GM12878 (cell line): ENCODE measurements around the gene ELAVL1. TPM values are rescaled to one million over a fixed set of nuclear protein-coding genes. Genes with fewer than 3 reads are reported as not detected.

Experiments
- ATAC-seq: fragments of 200-7000 bp; cut with Tn5 transposase; 3 replicates; pipeline ENCODE4 v1.9.1; 2020; ENCODE audit warnings: mild to moderate bottlenecking, moderate library complexity
- BruUV-seq: library from RNA; stranded (reverse); fragments of 400-500 nt; replicated peaks from 2 replicates; lab custom pipeline; 2021; lab: Mats Ljungman, UMichigan
- CTCF ChIA-PET: fragments of 300-600 bp; sonication (Branson Sonifier 250); formaldehyde crosslinking; extraction: SDS; loops from one replicate; lab custom pipeline; 2021; ENCODE audit warnings: inconsistent platforms; lab: Yijun Ruan, JAX
- POLR2A ChIA-PET: fragments of 350-600 bp; formaldehyde crosslinking; extraction: SDS; loops from one replicate; lab custom pipeline; 2021; ENCODE audit warnings: inconsistent platforms; lab: Charles Lee
- RAD21 ChIA-PET: fragments of 300-600 bp; sonication (Branson Sonifier 250); formaldehyde crosslinking; loops from one replicate; lab custom pipeline; 2023; ENCODE audit warnings: antibody characterized with exemption; ENCODE audit not compliant: unreplicated experiment; lab: Charles Lee
- SMC1A ChIA-PET: fragments of 300-600 bp; sonication (Branson Sonifier 250); formaldehyde crosslinking; loops from one replicate; lab custom pipeline; 2023; ENCODE audit not compliant: unreplicated experiment, uncharacterized antibody; lab: Charles Lee
- DNase-seq: peaks from one replicate; pipeline ENCODE4 v3.0.0-alpha.2; 2011; ENCODE audit warnings: low read depth, low spot score
- FAIRE-seq: peaks from 3 replicates; lab custom pipeline; 2011; peaks lifted over from hg19 to GRCh38; lab: Jason Lieb, UNC
- H2AFZ ChIP-seq: 2 replicates; pipeline ENCODE4 v1.6.0; 2011; ENCODE audit warnings: low read depth, low read length, control low read depth; ENCODE audit not compliant: control insufficient read depth
- H3K27ac ChIP-seq: 2 replicates; pipeline ENCODE4 v1.5.1; 2011; ENCODE audit warnings: control low read depth; ENCODE audit not compliant: control insufficient read depth, insufficient read depth
- H3K27me3 ChIP-seq, 2 experiments: replicated peaks in 1 of 2; 2 replicates each; pipeline versions ENCODE4 v1.6.0 to v1.6.1; 2011; ENCODE audit warnings: low read length in 1 of 2; ENCODE audit not compliant: control insufficient read depth in 2 of 2, insufficient read depth in 2 of 2
- H3K36me3 ChIP-seq, 2 experiments: 2 replicates each; pipeline ENCODE4 v1.5.1; 2011; ENCODE audit warnings: low read length in 1 of 2; ENCODE audit not compliant: control insufficient read depth in 2 of 2, insufficient read depth in 2 of 2
- H3K4me1 ChIP-seq: 2 replicates; pipeline ENCODE4 v1.6.1; 2011; ENCODE audit warnings: mild to moderate bottlenecking, low read length, moderate library complexity, mixed read lengths; ENCODE audit not compliant: control insufficient read depth, insufficient read depth
- H3K4me2 ChIP-seq: 2 replicates; pipeline ENCODE4 v1.6.0; 2011; ENCODE audit warnings: control low read depth; ENCODE audit not compliant: control insufficient read depth, insufficient read depth
- H3K4me3 ChIP-seq: fragments of 200-600 bp; sonication (generic); 2 replicates; pipeline ENCODE4 v1.5.1; 2016
- H3K79me2 ChIP-seq: 2 replicates; pipeline ENCODE4 v1.6.0; 2011; ENCODE audit warnings: low read length; ENCODE audit not compliant: control insufficient read depth, insufficient read depth
- H3K9ac ChIP-seq: 2 replicates; pipeline ENCODE4 v1.8.0; 2011; ENCODE audit warnings: low read length, control low read depth, mixed read lengths; ENCODE audit not compliant: control insufficient read depth, insufficient read depth
- H3K9me3 ChIP-seq: replicated peaks from 3 replicates; pipeline ENCODE4 v1.5.1; 2011; ENCODE audit warnings: mild to moderate bottlenecking, low read length; ENCODE audit not compliant: control insufficient read depth, insufficient read depth
- H4K20me1 ChIP-seq: 2 replicates; pipeline ENCODE4 v1.6.0; 2011; ENCODE audit not compliant: control insufficient read depth, insufficient read depth
- BMI1 ChIP-seq: fragments of 450-650 bp; IDR thresholded peaks from 2 replicates; pipeline ENCODE4 v1.6.1; 2016; ENCODE audit warnings: mild to moderate bottlenecking, moderate library complexity, borderline replicate concordance
- CHD1 ChIP-seq: IDR thresholded peaks from 2 replicates; pipeline ENCODE4 v1.6.1; 2012; ENCODE audit warnings: low read depth, low read length, improper control_type of control experiment
- EGR1 ChIP-seq, 2 experiments: IDR thresholded peaks; 1 replicate in 1 of 2; 2 replicates in 1 of 2; pipeline ENCODE4 v1.6.1; 2011 to 2012; ENCODE audit warnings: low read depth in 2 of 2, low read length in 2 of 2, borderline replicate concordance in 1 of 2, mild to moderate bottlenecking in 1 of 2, moderate library complexity in 1 of 2
- FOS ChIP-seq: IDR thresholded peaks from 3 replicates; pipeline ENCODE4 v1.6.1; 2011; ENCODE audit warnings: borderline replicate concordance; ENCODE audit not compliant: insufficient read length; ENCODE audit errors: extremely low read depth
- IKZF2 ChIP-seq, 2 experiments: fragments of 450-650 bp; IDR thresholded peaks; 2 replicates each; pipeline ENCODE4 v1.6.1; 2017; ENCODE audit warnings: mild to moderate bottlenecking in 2 of 2, moderate library complexity in 2 of 2
- JUNB ChIP-seq: IDR thresholded peaks from 2 replicates; pipeline ENCODE4 v1.6.1; 2016; ENCODE audit warnings: antibody characterized with exemption, mild to moderate bottlenecking
- POLR2AphosphoS5 ChIP-seq: IDR thresholded peaks from 2 replicates; pipeline ENCODE4 v1.6.1; 2011; ENCODE audit warnings: mild to moderate bottlenecking, low read length, inconsistent platforms
- SMC3 ChIP-seq: IDR thresholded peaks from 2 replicates; pipeline ENCODE4 v1.6.1; 2011; ENCODE audit warnings: low read length, improper control_type of control experiment, borderline replicate concordance
- SUPT20H ChIP-seq: IDR thresholded peaks from 2 replicates; pipeline ENCODE4 v1.6.1; 2011; ENCODE audit warnings: low read depth, mild to moderate bottlenecking, low read length, moderate library complexity, borderline replicate concordance; ENCODE audit not compliant: control insufficient read depth
- WGBS: methylation state at CpG from one replicate; pipeline ENCODE4 v1.1.6; 2016; ENCODE audit warnings: low lambda C conversion rate; ENCODE audit not compliant: insufficient replicate concordance, insufficient coverage; ENCODE audit errors: missing lambda C conversion rate; 5-methylcytosine and 5-hydroxymethylcytosine counted together
- in situ Hi-C: fragments of 300-500 bp; cut with MboI; formaldehyde crosslinking; loops from 9 replicates; pipeline ENCODE4 v1.14.3; 2018; ENCODE audit warnings: mixed read lengths
- intact Hi-C: fragments of 100-400 bp; cut with micrococcal nuclease; formaldehyde crosslinking; loops from one replicate; pipeline ENCODE4 v1.14.2; 2022; ENCODE audit not compliant: unreplicated experiment
- polyA plus RNA-seq, 11 experiments: library from polyadenylated mRNA; depleted of rRNA in 4 of 11; unstranded in 6 of 11; stranded (reverse) in 5 of 11; fragments of >200 nt; fragmentation: Nextera tagmentation in 4 of 11; fragmentation: Illumina TruSeq in 1 of 11; extraction: Ambion mirVana in 4 of 11; extraction: Trizol in 1 of 11; gene quantifications; 1 replicate in 1 of 11; 2 replicates in 10 of 11; pipeline versions ENCODE4 v1.2.1 to v1.2.3, GENCODE V29; 2011 to 2016; ENCODE audit warnings: inconsistent platforms in 2 of 11, missing spikeins in 2 of 11, low read depth in 1 of 11
- total RNA-seq, 4 experiments: library from RNA; depleted of rRNA in 3 of 4; stranded (reverse); fragments of >200 nt in 3 of 4; fragmentation: Illumina TruSeq in 1 of 4; extraction: Trizol in 1 of 4; gene quantifications; 2 replicates each; pipeline versions ENCODE4 v1.2.1 to v1.2.3, GENCODE V29; 2013 to 2021
- TF ChIP-seq, protein P1 (sequence below): fragments of 450-650 bp; IDR thresholded peaks from 2 replicates; pipeline ENCODE4 v1.6.1; 2018; ENCODE audit warnings: mild to moderate bottlenecking, low read depth, moderate library complexity; ENCODE audit not compliant: partially characterized antibody
- TF ChIP-seq, protein P2 (sequence below): fragments of 450-650 bp; IDR thresholded peaks from 2 replicates; pipeline ENCODE4 v1.6.1; 2017; ENCODE audit warnings: mild to moderate bottlenecking, low read depth, inconsistent platforms; ENCODE audit not compliant: poor library complexity, severe bottlenecking

The ELAVL1 gene
- total and polyA plus RNA-seq, 10 of the 15 experiments (the other 5 are each of a cell fraction or from before 2014, with no cell fraction given) = 7.4 to 155 (median 70.3) TPM

DNA sequence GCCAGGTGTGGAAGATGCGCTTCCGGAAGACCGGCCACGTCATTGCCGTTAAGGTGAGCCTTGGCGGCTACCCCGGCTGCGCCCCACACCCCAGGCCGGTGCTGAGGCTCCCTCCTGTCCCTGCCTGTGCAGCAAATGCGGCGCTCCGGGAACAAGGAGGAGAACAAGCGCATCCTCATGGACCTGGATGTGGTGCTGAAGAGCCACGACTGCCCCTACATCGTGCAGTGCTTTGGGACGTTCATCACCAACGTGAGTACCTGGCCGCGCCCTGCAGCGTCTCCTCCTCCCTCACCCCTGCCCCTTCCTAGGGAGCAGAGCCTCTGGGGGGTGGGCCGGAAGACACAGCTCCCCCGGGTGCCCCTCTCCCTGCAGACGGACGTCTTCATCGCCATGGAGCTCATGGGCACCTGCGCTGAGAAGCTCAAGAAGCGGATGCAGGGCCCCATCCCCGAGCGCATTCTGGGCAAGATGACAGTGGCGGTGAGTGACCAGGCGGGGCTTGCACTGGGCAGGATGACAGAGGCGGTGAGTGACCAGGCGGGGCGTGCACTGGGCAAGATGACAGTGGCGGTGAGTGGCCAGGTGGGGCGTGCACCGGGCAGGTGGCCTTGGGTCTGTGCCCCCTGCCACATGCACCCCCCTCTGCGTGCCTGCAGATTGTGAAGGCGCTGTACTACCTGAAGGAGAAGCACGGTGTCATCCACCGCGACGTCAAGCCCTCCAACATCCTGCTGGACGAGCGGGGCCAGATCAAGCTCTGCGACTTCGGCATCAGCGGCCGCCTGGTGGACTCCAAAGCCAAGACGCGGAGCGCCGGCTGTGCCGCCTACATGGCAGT is 94.9 kb downstream of the ELAVL1 start (continued):
- TF ChIP-seq, protein P1, sequence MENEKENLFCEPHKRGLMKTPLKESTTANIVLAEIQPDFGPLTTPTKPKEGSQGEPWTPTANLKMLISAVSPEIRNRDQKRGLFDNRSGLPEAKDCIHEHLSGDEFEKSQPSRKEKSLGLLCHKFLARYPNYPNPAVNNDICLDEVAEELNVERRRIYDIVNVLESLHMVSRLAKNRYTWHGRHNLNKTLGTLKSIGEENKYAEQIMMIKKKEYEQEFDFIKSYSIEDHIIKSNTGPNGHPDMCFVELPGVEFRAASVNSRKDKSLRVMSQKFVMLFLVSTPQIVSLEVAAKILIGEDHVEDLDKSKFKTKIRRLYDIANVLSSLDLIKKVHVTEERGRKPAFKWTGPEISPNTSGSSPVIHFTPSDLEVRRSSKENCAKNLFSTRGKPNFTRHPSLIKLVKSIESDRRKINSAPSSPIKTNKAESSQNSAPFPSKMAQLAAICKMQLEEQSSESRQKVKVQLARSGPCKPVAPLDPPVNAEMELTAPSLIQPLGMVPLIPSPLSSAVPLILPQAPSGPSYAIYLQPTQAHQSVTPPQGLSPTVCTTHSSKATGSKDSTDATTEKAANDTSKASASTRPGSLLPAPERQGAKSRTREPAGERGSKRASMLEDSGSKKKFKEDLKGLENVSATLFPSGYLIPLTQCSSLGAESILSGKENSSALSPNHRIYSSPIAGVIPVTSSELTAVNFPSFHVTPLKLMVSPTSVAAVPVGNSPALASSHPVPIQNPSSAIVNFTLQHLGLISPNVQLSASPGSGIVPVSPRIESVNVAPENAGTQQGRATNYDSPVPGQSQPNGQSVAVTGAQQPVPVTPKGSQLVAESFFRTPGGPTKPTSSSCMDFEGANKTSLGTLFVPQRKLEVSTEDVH = no peak
- TF ChIP-seq SMC3 = no peak

DNA sequence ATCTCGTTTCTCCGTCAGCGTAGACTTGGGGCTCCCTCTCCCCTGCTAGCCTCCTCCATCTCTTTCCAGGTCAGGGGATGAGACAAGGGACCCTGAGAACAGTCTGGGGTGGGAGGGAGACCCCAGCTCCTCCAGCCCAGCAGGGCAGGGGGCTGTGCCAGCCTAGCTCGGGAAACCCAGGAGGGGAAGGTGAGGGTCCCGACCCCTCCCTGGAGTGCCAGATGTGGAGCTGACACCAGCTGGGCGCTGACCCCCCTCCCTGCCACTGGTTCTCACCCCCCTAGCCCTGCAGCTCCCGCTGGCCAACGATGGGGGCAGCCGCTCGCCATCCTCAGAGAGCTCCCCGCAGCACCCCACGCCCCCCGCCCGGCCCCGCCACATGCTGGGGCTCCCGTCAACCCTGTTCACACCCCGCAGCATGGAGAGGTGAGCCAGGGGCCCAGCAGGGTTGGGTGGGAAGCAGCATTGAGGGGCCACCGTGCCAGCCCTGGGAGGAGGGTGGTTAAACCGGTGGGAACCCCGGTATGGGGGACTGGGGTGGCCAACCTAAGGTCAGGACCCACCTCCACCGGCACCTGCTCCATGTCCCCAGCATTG is 95.9 kb downstream of the ELAVL1 start:
- H3K9me3 ChIP-seq = no peaks in the 10 kb centered on the region
- ChIA-PET CTCF (no interaction called here), POLR2A (no interaction called here), RAD21 (no interaction called here)
- H3K9ac ChIP-seq = no peak overlapping the region
- no peaks in the 10 kb centered on the region for H3K27me3 ChIP-seq
- no peak for ATAC-seq
- H3K36me3 ChIP-seq = peaks cover 0 to 16% of the 10 kb centered on the region in 2 experiments; a peak in 3 of 4 replicates
- H3K79me2 ChIP-seq = peaks cover 23% of the 10 kb centered on the region
- no peak for TF ChIP-seq JUNB
- TF ChIP-seq, protein P2, sequence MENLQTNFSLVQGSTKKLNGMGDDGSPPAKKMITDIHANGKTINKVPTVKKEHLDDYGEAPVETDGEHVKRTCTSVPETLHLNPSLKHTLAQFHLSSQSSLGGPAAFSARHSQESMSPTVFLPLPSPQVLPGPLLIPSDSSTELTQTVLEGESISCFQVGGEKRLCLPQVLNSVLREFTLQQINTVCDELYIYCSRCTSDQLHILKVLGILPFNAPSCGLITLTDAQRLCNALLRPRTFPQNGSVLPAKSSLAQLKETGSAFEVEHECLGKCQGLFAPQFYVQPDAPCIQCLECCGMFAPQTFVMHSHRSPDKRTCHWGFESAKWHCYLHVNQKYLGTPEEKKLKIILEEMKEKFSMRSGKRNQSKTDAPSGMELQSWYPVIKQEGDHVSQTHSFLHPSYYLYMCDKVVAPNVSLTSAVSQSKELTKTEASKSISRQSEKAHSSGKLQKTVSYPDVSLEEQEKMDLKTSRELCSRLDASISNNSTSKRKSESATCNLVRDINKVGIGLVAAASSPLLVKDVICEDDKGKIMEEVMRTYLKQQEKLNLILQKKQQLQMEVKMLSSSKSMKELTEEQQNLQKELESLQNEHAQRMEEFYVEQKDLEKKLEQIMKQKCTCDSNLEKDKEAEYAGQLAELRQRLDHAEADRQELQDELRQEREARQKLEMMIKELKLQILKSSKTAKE = no peak
- no peak for TF ChIP-seq EGR1 (IDR thresholded peaks at IDR 0.05; ENCODE audit: borderline replicate concordance in 1 of 2, low read depth in 2 of 2, low read length in 2 of 2)
- TF ChIP-seq POLR2AphosphoS5 = no peak
- TF ChIP-seq FOS = no peak
- no peak for TF ChIP-seq SUPT20H
- no peak for TF ChIP-seq IKZF2 (IDR thresholded peaks at IDR 0.05)
- no peak for TF ChIP-seq BMI1
- no peak for TF ChIP-seq CHD1
- TF ChIP-seq, all 136 proteins: peak for 0
- no TSS peak for BruUV-seq
- Histone ChIP-seq H3K27ac (no peak overlapping the region), H4K20me1 (peaks cover 9% of the 10 kb centered on the region; the same call in 1 of the 2 replicates), H3K4me3 (no peak overlapping the region), H2AFZ (no peak overlapping the region), H3K4me2 (no peak overlapping the region), H3K4me1 (peaks cover 7% of the 10 kb centered on the region)
- in situ Hi-C loops = no loop called here
- intact Hi-C loops = loop anchor here (10.0 kb wide), 1 partner anchor 225 kb away; the partner anchor contains the start of gene TRAPPC5
- SMC1A ChIA-PET = no interaction called here
- 89% methylated on average over 20 of the region's 21 CpGs for WGBS
- DNase-seq (no peak), FAIRE-seq (no peak)
